ENCODE measurements around the gene FARS2.

The FARS2 gene

DNA sequence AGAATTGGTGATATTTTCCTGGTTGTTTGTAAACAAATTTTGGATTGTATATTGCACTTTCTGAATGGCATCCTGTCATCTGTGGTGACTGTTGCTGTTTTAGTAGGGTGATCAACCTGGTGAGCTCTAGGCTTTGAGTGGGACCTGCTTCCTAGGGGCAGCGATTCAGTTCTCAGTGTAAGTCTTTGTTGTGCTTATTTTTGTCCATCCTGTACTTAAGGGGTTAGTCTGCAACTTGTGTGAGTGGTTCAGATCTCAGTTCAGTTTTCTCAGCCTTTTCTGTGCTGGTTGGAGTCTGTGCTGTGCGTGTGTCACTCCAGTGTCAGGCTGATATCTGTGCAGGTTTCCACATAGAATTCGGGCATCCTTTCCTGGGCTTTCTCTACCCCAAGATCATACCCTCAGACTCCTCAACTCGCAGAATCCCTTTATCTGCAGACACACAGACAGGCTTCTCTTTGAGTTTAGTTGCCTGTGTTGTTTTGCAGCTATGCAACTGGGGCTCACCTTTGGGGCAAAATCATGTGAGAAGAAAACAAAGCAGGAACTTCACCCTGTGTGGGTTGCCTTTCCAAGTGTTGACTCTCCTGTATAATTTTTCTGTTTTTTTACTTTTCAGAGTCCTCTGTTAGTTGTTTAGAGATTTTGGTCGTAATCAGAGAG, 177.7 kb downstream of the FARS2 start:
- DNase-seq, result no peak

DNA sequence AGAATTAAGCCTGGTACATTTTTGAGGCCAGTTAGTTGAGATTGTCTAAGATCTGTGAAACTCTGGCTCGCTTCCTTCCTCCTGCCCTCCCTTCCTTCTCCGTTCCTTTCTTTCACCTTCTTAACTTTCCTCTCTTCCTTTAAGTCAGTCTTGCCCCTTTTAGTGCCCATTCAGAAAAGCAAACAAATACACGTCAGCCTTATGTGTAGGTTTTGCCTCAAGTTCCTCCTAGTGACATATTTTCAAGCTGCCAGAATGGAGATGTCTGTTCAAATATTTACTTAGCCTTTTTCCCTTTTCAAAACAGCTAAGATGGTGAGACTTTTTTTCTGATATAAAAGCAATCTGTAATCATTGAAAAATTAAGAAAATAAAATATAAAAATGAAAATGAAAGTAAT, 178.4 kb downstream of the FARS2 start:
- DNase-seq, result no peak

DNA sequence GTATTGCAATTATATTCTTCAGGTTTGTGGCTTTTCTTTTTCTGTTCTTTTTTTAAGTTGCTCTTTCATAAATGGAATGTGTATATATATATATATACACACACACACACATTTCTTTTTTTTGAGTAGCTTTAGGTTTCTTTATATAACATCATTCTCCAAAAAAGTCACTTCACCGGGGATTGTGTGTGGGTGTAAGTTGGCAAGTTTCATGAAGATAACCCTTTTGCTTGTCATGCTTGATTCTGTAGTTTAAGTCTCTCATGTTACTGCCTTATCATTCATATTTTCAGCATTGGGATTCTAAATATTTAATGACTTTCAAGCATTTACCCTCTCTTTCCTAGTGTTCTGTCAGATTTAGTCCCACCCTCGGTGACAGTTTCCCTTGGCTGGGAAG, 181.0 kb downstream of the FARS2 start:
- DNase-seq, result no peak

DNA sequence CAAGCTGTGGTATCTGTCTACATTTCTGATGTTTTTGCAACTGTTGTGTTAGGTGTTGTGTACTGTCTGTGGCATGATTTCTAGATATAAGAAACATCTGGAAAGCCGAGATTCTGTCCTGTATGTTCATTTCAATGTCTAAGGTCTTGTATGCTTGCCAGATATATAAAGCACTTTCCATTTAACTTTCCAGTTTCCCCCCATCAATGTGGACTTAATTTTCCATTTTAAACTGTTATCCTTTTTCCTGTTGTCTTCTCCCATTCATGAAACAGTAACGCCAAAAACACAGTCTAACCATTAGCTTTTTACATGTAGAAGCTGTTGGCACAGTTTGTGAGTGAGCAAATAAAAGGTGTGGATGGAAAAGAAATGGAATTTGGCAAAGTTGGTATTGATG, 181.6 kb downstream of the FARS2 start:
- DNase-seq, result no peak

DNA sequence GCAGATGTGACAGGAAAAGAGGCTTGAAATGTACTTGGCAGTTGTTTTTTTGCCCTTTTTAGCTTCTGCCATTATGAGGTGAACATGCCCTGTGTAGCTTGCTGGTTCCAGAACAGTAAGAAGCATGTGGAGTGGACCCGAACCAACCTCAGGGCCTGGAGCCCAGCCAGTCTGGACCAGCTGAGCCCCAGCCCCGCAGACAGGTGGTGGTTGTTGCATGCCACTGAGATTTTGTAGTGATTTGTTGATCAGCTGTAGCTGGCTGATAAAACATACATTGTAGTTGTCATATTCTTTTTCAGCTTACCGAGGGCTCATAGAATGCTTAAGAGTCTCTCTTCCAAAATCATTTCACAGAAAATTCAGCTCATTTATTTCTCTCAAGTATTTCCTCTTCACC, 182.2 kb downstream of the FARS2 start:
- no peak for DNase-seq

DNA sequence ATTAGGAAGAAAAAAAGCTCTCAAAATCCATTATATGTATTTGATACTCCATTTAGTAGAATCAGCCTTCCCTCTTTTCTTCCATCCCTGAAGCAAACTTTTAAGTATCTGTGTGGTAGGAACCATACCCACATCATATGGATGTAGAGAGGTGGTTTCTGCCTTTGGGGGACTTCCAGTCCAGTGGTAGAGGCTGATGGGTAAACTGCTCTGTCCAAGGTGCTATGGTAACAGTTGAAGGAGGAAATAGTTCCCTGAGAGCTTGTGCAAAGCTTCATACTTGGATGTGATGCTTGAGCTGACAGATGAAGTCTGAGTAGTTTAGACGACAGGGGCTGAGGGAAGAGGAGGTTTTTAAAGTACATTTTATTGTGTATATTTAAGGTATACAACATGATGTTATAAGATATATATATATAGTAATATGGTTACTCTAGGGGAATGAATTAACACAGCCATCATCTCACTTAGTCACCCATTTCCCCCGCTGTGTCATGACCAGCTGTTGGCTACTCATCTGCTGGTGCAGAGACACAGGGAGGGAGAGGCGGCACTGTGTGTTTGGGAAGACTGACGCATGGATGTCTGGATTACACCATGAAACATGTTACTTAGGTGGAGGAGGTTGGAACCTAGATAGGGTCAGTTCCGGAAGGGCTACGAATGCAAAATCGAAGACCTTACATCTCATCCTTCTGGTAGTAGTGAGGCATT, 185.2 kb downstream of the FARS2 start:
- DNase-seq, result no peak

DNA sequence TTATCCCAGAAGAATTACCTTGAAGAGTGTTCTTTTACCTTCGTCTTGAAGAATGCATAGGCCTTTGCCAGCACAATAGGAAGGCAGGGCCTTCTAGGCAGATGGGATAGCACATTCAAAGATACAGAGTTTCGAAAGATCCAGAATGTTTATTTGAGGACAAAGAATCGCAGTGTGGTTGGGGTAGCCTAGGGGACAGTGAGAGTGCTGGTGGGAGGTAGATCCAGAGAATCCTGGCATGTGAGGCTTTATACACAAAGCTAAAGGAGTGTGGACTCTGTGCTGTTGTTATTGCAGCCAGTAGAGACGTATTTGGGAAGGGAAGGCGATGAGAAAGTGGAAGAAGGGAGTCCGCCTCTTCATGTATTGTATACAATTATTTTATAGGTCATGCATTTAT, 186.6 kb downstream of the FARS2 start:
- DNase-seq, result no peak

DNA sequence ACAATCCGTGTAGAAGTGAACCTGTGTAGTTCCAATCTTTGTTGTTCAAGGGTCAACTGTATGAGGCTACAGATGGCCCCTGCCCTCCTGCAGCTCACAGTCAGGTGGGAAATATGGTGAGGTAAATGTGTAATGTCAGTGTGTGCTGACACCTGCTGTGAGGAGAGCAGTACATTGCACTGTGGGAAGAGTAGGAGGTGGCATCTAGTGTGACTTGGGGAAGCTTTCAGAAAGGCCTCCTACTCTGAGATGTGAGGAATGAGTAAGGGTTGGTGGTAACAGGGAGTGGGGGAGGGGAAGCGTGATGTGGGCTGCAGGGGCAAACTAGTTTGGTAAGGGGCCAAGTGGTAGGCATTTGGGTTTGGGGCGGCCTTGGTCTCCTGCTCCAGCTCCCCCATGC, 188.8 kb downstream of the FARS2 start:
- no peak for DNase-seq

DNA sequence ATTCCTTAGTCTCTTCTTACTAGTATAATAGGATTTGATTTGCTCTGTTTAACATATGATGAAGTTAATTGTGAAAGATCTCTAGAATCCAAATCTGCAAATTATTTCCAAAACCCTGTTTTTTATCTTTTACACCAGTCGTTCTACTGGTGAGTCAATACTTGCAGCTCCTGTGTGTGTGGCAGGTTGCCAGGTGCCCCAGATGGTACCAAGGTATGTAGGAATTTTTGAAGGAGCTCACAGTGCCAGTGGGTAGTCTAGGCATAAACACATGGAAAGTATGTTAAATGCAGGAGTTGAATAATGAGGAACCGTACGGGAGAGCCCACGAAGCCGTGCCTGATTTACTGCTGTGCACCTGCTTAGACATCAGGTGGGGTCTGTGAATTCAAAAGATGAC, 192.2 kb downstream of the FARS2 start:
- no peak for DNase-seq

DNA sequence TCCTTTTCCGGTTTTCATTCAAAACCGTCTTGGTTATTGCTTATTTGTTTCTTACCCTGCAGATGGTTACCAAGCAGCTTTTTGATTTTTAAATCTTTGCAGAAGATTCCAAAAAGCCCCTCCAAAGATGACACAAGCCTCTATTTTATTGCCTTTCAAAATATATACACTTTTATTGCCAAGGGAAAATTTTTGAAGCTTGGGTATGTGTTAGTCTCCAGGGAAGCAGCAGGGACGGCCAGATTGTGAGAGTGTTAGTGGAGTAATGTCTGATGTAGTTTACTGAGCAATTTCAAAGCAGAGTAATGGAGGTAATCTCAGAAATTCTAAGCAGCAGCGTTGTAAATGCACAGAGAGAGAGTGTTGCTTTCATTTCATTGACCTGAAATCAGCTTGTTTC, 193.8 kb downstream of the FARS2 start:
- no peak for DNase-seq

DNA sequence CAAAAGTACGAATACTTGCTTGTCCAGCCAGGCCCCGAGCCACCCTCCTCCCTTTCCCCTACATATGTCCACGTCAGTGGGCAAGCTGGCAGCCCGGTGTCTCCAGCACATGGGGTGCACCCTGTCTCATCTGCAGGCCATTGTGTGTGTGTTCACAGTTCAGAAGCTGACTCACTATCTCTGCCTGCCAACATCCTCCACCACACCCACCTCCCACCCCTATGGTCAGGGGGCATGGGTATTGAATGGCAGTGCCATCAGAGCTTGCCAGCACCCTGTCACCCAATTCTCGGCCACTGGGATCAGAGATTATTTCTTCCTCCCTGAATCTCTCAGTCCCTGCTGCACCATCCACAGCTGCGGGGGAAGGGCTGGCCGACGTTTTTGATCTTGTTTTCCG, 195.7 kb downstream of the FARS2 start:
- no peak for DNase-seq

DNA sequence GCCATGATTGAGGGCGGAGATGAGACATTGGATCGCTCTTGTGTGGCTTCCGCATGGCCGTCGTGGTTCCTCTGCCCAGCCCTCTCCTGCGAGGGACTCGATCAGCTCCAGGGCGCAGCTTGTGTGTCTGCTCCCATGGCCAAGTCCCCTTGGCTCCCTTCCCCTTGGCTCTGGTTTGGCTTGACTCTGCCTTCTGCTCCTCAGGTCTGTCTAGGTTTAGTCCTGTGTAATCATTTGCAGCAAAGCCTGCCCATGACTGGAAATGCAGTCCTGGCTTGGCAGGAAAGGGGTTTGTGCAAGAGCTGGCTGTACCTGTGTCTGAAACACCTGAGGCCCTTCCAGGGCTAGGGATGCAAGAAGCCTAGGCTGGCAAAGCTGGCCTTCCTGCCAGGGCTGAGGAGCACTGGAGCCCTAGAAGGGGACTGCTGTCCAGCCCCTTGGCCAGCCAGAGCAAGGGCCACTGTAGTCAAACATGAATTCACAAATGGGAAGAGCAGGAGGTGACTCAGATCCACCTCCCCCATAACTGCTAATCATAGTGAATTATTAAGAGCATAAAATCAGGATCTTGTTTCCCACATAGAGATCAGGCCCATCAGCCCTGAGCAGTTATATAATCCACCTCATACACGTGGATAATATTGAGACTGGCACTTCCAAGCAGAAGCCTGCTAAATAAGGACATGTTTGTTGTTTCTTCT, 196.8 kb downstream of the FARS2 start:
- no peak for DNase-seq

DNA sequence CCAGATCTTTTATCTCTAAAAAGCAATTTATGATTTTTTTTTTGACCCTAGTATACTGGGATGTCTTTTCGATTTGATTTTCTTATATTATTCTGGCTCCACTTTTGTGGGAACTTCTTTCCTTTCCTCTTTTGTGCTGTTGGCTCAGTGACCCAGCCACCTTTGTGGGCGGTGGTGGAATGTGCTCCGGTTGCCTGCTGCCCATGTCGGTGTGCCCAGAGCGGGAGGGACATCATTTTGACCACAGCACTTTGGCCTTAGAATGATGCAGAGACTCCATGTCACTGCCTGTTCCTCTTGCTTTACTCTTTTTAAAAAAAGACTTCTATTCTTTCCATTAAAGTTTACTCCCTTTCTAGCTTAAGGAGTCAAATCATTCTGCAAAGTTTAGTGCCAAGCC, 198.0 kb downstream of the FARS2 start:
- DNase-seq, result no peak

DNA sequence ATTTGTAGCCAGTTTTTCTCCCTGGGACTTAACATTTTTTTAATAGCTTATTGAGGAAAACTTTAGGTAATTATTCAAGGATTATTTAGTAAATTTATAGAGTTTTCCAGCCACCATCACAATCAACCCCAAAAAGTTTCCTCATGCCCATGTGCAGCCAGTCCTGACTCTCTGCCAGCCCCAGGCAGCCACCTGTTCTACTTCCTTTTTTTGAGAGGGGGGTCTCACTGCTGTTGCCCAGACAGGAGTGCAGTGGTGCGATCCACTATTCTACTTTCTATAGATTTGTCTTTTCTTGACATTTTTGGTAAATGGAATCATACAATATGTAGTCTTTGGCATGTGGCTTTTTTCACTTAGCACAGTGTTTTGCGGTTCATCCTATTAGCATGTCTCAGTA, 200.1 kb downstream of the FARS2 start:
- DNase-seq, result no peak

DNA sequence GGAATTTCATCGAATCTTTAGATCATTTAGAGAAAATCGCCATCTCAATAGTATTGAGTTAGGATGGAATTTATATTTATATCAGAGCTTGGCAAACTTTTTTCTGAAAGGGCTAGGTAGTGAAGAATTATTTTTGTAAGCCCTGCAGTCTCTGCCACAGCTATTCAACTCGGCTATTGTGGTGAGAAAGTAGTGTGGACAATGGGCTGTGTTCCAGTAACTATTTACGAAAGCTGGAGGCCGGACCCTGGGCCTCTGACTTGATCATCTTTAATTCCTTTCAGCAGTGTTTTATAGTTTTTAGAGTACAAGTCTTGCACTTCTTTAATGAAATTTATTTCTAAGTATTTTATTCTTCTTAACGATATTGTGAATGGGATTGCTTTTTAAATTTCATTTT, 201.5 kb downstream of the FARS2 start:
- DNase-seq, result no peak

DNA sequence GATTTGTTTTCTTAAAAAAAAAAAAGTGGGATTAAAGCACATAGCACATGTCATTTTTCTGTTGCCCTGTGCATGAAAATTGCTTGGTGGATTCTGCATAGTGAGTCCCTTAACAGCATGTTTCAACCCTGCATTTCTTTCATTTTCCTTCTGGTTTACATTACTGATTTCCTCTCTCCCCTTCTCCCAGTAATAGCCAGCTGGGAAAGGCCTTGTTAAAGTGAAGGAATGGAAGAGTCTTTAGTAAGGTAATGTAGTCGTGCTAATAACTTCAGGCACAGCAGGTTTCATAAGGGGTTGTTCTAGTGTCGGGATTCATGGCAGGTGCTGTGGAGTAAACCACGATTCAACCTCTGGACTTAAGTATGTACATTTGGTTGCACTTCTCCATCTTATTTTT, 202.4 kb downstream of the FARS2 start:
- no peak for DNase-seq

DNA sequence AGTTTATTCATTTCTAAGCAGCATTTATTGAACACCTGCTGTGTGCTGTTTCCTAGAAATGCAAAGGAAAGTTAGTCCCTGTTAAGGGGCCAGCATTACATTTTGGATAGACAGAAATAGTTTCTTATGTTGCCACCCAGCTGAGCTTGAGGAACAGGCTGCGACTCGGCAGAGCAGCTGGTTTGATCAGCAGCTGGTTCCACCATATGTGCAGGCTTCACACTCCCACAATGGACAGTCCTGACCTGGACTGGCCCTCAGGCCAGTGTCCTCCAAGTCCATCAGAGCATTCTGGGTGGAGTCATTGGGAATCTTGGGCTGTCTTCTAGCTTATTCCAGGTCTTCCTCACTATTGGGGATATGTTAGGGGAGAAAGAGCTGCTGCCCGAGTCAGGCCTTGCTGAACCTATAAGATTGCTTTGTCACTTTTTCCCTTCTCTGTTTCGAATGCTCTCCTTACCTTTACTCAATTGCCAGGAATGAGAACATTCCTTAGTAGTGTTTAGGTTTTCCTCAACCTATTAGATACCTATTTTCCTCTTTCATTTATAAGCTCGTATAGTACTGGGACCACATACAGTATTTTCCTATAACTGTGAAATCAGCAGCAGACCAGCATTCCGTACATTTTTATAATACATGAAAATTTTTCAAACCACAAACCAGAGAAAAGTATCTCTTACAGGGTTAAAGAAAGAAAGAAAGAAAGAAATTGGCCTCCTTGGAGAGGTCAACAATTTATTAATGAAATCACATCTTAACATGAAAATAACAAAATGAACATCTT, 203.0 kb downstream of the FARS2 start:
- DNase-seq, result no peak

DNA sequence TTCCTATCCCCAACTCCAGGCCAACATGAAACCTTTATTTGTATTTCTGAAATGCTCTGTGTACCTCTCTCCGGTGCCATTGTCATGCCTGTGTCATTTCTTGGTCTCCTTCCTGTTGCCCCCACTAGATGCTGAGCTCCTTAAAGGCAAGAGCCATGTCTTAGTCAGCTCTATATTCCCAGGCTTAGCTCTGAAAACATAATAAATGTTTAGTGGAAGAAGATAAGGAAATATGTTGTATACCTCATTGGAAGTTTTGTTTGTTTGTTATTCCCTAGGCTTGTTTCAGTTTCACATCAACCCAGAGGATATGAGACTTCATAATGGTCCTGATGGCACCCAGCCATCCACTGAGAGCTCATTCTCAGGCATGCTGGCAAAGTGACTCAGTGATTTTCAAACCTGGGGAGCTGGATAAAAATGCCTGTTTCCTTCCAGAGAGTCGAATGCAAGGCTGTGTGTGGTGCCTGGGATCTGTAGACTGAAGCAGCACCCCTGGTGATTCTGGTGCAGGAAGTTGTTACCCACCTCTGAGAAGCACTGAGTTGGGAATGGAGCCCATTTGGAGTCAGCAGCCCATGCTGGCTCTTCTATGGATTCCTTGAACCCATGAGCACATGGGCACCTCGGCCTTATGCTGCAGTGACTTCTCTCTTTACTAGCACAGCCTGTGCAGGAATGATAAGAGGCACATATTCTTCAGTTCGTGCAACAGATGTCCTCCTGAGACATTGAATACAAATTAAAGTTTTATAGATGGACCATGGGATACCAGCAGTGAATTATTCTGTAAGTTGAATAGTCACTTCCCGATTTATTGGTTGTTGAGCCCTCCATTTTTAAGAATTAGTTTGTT, 205.2 kb downstream of the FARS2 start:
- DNase-seq, result no peak

DNA sequence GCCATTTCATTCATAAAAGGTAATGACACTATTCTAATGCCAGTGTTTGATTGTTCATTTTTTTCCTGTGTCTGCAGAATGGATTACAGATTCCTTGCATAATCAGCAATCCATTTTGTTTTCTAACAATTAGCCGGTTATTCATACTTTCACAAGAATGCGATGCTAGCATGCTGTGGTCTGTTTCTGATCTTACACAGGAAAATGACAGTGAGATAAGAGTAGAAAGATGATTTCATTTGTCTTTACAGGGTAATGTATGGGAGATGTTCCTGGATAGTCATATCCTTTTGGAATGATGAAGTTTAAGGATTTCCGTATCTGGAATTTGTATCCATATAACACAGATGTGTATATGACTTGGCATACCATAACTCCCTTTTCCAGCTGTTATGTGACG, 207.3 kb downstream of the FARS2 start:
- no peak for DNase-seq

DNA sequence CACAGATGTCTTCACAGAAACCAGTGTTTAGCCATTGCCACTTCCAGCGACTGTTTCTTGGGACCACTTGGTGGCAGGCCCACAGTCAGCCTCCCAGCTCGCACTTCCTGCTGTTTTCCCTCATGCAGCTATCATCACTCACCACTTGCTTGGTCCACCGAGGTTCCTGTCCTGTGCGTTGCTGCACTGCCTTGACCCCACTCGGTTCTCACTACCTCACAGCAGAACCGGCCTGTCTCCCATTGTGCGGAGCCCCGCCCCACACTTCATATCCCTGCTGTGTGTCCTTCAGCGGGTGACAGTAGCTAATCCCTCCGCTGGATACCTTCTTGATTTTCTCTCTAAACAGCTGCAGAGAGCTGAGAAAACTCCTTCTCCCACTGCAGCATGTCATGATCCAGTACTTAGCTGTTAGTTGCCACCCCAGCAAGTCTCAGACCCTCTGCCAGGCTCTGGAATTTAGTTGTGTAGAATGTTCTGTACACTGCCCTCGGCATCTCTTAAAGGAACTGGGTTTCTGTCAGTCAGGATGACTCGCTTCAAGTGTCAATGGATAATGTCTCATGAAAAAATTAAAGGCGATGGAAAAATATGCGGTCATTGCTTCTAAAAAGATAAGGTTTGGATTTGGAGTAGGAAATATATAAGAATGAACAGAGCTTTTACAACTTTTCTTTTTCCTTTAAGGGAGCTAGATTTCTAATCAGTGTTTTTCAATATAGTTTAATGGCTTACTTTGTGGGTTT, 208.0 kb downstream of the FARS2 start:
- DNase-seq, result no peak

DNA sequence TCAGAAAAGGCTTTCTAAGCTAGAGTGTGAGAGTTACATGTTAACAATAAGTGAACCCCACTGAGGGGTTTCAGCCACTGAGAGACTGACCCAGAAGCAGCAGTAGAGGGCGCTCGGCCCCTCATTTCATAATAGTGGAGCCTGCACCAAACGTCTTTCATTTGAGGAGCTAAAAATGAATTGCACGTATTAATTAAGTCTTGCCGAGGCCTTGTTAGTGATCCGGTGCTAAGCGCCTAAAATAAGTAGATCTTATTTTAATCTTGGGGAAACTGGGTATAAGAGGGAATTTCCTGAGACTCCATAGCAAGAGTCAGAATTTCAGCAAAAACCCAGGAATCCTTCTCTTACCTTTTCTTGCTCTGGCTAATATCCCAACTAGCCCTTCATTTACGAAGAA, 209.7 kb downstream of the FARS2 start:
- peak; percentile 56 for DNase-seq
